Measurements from ENCODE around the gene PTPRF.

DNA sequence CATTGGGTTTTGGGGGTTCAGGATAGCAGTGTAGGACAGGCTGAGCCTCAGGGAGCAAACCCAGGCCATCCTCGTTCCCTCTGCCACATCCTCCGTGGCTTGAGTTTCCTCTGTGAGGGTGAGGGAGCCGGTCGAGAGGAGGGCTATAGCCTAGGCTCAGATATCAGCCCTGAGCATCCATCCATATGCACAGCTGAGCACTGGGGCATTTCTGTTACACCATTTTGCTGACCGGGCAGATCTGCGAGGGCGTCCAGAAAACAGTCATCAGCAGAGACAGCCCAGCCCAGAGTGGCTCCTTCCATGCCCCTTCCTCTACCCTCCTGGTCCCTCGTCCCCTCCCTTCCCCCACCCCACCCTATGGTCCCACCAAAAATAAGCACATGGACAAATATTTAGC is 53.5 kb downstream of the PTPRF start:
- TF ChIP-seq CTCF (IDR thresholded peaks at IDR 0.05; ENCODE audit: low read depth, low read length) (no peak), POLR2A (IDR thresholded peaks at IDR 0.05; ENCODE audit: extremely low read depth, insufficient read length) (no peak), MAX (IDR thresholded peaks at IDR 0.05; ENCODE audit: low read depth, low read length) (no peak), MYC (IDR thresholded peaks at IDR 0.05; ENCODE audit: low read depth, low read length) (no peak)
